Activated CD8-positive, alpha-beta memory T cell treated with anti-CD3 and anti-CD28 coated beads for 1 hour (primary cell): Measurements from ENCODE around the gene PIK3CD.
"Not testable (repeated sequence)": the region's sequence is repeated elsewhere in the genome, so short reads cannot be mapped to it uniquely, and the experiment has no call there.

Experiments
- DNase-seq, 2 donors: peaks; one replicate each; pipeline ENCODE4 v3.0.0-alpha.2; 2020; ENCODE audit warnings: low read depth in 1 of 2; ENCODE audit errors: extremely low read depth in 1 of 2

Gene PIK3CD

GRCh38 chr1:9618909-9619679 is 32.4 kb upstream of the PIK3CD start:
- no peak for DNase-seq

DNA sequence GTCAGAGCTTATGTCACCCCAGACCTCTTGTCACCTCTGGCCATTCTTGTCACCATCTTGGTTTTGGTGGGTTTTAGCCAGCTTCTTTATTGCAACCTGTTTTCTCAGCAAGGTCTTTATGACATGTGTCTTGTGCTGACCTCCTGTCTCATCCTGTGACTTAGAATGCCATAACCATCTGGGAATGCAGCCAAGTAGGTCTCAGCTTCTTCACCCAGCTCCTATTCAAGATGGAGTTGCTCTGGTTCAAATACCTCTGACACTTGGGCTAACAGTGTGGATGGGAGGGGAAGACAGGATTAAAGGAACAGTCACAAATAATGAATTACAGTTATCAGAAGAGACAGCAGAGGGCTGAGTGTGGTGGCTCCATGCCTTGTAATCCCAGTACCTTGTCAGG is 30.5 kb upstream of the PIK3CD start:
- no peak for DNase-seq

- no peak for DNase-seq
These were observed 27.4 kb upstream of the PIK3CD start for GRCh38 chr1:9624081-9624480.

DNA sequence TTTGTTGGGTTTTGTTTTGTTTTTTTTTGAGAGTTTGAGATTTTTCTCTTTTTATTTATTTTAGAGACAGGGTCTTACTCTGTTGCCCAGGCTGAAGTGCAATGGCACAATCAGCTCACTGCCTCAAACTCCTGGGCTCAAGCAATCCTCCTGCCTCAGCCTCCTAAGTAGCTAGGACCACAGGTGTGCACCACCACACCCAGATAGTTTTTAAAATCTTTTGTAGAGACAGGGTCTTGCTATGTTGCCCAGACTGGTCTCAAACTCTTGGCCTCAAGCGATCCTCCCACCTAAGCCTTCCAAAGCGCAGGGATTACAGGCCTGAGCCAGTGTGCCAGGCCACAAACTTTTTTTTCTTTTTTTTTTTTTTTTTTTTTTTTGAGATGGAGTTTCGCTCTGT is 26.5 kb upstream of the PIK3CD start:
- DNase-seq = not testable (repeated sequence)

DNA sequence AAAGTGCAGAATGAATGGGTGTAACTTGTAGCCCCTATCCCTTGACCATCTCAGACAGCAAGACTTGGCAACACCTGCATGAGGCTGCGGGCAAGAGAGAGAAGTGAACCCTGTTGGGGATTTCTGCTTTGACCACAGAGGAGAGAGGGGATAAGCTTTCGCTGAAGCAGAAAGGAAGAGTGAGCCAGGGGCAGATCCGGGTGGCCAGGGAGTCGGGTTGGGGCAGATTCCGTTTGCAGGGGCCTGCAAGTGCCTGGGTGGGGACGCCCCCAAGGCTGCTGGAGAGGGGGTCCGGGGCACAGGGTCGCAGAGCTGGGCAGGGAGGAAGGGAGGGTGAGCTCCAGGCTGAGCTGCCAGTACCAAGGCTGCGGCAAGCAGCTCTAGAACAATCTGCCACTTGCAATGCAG is 25.3 kb upstream of the PIK3CD start:
- DNase-seq = no peak

- peak in 1 of 2 donors; percentile 43 for DNase-seq
These were observed 22.7 kb upstream of the PIK3CD start for GRCh38 chr1:9628541-9629444.

GRCh38 chr1:9629445-9630201 is 21.9 kb upstream of the PIK3CD start:
- peak; percentile 36 to 58 for DNase-seq

DNA sequence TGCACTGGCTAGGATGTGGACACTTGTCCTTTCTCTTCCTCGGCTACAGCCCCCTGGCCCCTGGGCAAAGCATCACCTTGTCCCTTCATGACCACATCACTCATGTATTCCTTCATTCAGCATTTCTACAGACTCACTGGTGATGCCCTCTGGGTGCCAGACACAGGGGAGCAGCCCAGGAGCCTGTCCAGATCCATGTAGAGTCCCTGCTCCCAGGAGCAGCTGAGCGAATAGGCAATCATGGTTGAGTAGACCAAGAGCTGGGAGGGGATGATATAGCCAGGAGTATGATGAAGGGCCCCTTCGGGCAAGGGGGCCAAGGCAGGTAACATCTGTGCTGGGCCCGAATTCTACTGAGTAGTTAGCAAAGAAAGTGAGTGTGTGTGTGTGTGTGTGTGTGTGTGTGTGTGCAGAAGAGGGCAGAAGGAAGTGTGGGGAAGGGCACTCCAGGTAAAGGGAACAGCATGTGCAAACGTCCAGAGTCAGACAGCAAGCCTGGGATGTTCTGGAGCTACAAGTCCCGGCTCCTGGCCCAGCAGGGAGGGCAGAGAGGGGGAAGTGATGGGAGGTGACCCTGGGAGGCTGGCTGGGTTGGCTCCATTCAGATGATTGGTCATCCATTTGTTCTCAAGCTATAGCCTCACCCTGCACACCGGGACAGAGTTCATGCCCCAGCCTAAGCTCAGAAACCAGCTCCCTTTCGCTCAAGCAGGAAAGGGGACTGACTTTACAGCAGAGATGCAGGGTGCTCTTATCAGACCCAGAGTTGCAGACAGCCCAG is 21.0 kb upstream of the PIK3CD start:
- no peak for DNase-seq

DNA sequence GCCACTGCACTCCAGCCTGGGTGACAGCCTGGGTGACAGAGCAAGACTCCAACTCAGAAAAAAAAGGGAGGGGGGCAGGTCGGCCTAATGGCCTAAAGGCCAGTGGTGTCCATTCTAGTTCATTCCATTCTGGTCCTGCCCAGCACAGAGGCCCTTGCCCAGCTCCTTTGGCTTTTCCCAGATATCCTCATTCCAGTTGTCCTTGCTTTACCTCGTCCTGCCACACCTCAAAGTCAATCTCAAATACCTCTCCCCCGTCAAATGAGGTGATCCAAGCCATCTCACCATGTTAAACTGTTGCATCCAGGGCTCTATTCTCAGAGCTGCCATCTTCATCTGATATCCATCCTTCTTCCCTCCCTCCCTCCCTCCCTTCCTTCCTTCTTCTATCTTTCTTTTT is 19.9 kb upstream of the PIK3CD start:
- no peak for DNase-seq

DNA sequence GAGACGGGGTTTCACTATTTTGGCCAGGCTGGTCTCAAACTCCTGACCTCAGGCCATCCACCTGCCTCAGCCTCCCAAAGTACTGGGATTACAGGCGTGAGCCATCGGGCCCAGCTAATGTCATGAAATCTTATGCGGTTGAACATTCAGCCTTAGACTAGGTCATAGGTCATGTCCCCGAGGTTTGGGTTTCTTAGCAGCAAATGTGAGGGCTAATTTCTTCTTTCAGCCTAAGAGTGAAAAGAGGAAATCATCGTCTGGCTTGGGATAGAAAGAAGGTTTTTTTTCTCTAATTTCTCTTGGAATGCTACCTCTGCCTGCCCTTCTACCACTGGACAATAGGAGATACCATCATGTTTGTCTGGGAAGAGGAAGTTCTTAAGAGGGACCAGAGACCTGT is 18.0 kb upstream of the PIK3CD start:
- no peak for DNase-seq

DNA sequence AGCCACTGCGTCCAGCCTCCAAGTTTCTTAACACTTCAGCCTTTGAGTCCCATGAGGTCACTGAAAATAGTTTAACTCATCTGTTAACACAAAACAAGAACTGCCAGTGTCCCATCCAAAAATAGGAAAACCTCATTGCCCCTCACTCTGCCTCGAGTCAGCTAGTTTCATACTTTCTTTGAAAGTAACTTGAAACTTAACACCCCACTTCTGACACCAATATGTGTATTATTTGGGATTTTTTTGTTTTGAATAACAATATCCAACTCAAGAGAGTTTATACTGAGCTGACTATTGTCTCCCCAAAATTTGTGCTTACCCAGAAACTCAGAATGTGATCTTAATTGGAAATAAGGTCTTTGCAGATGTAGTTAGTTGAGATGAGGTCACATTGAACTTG is 16.9 kb upstream of the PIK3CD start:
- DNase-seq = no peak

DNA sequence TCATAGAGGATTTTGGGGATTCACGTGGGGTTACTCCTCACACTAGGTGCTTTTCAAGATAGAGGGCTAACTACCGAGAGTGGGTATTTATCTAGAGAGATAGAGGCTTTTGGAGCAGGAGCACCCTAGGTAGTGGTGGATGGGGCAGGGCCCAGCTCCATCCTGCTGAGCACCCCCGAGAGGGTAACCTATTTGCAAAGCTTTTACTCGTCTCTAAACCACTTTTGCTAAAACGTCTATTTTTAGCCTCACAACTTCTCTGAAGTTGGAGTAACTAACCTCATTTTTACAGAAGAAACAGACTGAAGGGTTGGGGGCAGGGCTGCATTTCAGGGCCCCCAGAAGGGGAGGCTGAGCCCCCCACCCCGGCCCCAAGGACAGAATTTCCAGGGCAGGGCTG is 12.3 kb upstream of the PIK3CD start:
- DNase-seq = no peak

DNA sequence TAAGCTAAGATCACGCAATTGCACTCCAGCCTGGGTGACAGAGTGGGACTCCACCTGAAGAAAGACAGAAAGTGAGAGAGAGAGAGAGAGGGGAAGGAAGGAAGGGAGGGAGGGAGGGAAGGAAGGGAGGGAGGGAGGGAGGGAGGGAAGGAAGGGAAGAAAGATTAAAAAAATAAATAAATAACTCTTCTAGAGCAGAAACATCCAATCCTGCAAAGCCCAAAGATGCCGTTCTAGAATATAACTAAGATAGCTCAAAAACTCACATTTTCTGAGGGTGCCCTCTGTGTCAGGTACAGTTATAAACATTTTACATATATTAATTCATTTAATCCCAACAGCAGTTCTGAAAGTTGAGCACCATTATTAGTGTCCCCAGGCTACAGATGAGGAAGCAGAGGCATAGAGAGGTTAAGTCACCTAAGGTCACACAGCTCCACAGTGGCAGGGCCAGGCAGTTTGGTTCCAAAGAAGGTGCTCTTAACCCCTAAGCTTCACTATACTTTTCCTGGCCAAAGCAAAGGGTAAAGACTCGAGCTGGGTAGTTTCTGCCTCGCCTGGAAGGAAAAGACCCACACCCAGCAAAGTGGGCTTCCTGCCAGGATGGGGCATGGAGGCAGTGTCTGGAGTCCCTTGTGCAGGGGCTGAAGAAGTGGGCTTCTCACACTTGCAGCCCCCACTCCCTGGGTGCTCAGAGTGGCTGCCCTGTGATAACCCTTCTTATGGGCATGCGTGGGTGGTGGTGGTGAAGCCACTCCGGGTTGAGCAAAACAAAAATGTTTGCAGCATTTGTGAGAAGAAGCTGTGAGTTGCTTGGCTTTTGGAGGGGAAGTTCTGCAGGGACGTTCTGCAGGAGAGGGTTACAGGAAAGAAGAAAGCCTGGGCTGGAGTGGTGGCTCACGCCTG is 7.9 kb upstream of the PIK3CD start:
- no peak for DNase-seq

DNA sequence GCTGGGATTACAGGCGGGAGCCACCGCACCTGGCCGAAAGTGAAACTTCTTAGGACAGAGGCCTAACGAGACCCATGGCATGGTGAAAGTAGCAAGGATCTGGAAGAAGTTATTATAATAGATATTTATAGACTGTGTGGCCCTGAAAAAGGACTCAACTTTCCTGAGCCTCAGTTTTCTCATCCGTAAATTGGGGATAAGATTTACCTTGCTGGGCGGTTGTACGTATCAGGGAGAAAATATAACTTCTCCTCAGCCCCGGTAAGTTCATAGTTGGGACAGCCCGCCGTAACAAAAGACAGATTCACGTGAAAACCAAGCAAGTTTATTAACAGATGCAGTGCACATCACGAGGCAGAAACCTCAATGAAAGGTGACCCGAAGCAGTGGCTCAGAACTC is 5.5 kb upstream of the PIK3CD start:
- no peak for DNase-seq

GRCh38 chr1:9648171-9648570 is 3.4 kb upstream of the PIK3CD start:
- DNase-seq = no peak

GRCh38 chr1:9649769-9650168 is 1.8 kb upstream of the PIK3CD start:
- DNase-seq = no peak

- no peak for DNase-seq
These were observed 339 bp upstream of the PIK3CD start for GRCh38 chr1:9651220-9651564.

DNA sequence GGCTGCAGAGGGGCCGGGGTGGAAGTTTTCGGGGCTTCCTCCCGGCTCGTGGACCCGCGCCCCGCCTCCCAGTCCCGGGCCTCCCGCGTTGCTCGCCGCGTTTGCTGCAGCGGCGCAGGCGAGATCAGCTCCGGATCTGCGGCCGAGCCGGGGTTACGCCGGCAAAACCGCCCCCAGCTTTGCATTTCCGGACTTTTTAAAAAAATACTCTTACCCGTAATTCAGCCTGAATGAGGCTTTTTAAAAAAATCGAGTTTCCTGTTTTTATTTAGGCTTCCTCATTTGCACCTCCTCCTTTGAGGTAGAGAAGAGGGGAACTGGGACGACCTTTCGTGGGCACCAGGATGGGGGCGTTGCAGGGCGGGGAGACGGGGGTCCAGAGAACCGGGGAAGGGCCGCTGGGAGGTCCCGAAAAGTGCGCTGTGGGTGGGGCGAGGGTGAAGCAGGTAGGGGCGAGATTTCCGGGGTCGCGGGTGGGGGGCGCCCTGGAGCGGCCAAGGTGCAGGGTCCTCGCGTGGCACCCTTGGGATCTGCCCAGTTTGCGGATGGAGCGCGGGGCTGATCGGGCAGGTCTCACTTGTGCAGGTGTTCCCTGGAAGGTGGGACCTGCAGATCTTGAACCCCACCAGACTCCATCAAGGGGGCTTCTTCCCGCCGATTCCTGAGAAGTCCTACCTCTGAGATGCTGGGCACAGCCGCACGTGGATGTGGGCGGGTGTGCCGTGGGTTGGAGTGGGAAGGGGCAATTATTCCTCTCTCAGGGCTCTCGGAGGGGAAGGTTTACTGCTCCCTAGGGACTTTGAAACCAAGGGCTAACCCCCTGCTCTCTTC is 1.1 kb downstream of the PIK3CD start:
- peak in 1 of 2 donors; percentile 55 for DNase-seq

GRCh38 chr1:9653210-9653490 is 1.6 kb downstream of the PIK3CD start:
- no peak for DNase-seq
